DMS53 treated with DMSO at 0.1 percent for 48 hours (cell line): ENCODE data around the gene MFSD2A.
"Not testable (repeated sequence)": the region's sequence is repeated elsewhere in the genome, so short reads cannot be mapped to it uniquely, and the experiment has no call there.

Source experiments
- DNase-seq: peaks from one replicate; lab custom pipeline; 2025; ENCODE audit not compliant: unreplicated experiment; lab: John Stamatoyannopoulos, UW

MFSD2A gene

DNA sequence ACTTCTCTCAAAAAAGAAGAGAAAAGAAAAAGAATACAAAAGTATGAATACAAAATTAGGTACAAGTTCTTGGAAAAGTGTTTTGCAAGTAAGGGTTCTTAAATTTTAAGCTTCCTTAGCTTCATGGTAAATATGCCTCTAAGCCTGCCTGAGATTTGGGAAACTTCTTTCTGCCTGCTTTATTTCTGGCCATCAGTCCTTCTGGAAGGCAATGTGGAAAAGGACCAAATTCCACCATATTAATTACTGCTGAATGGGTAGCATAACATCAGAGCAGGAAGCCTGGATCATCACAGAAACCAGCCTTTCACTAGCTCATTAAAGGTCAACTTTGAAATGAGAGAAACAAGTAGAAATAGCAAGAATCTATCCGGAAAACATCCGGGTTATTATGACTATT is 46.5 kb downstream of the MFSD2A start:
- no peak for DNase-seq

DNA sequence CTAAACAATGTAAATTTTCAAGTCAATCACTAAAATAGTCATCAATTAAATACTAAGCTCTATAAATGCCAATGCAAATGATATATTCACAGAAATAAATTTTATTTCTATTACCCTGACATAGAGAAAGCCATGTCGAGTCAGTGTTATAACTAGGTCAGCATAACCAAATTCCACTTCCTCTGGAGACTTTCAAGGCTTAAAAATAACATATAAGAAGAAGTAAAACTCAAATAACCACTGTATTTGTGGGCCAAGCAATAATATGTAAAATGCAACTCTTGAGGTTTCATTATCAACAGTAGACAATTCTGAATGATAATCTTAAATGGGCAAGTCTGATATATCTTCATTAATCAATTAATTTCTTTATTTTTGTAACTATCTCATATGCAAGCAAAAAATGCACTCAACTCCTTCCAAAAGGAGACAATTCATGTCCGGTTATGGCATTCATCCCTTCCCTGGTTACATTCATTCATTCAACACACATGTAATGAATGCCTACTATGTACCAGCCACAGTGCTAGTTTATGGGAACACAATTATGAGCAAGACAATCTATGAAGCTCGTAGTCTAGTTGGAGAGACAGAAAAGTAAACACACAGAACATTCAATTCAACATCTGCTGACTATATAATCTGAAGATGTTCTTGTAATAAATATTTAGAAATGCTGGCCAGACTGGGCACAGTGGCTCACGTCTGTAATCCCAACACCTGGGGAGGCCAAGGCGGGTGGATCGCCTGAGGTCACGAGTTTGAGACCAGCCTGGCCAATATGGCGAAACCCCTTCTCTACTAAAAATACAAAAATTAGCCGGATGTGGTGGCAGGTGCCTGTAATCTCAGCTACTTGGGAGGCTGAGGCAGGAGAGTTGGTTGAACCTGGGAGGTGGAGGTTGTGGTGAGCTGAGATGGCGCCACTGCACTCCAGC is 48.5 kb downstream of the MFSD2A start:
- no peak for DNase-seq

DNA sequence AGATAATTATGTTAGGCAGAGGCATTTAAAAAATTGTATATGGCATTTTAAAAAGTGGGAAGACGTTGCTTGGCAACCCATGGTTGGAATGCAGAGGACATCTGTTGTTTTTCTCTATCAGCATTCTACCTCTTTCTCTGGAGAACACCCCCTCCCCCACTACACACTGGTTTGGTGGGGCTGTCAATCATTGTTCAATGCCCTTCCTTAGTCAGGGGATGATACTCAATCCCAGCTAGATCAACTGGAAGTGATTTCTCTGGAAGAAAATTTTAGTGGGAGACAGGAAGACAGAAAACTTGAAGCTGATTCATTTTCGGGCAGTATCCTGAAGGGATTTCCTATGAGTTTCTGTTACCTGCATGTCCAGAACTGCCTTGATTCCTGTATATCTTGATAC is 49.9 kb downstream of the MFSD2A start:
- DNase-seq = no peak

DNA sequence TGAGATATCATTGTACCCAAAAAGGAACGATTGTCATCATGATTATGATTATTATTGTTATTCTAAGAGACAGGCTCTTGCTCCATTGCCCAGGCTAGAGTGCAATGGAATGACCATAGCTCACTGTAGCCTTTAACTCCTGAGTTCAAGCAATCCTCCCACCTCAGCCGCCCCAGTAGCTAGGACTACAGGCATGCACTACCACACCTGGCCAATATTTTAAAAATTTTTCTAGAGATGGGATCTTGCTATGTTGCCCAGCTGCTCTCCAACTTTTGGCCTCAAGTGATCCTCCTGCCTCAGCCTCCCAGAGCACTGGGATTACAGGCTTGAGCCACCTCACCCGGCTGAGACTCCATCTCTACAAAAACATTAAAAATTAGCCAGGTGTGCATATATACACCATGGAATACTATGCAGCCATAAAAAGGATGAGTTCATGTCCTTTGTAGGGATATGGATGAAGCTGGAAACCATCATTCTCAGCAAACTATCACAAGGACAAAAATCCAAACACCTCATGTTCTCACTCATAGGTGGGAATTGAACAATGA is 52.6 kb downstream of the MFSD2A start:
- DNase-seq = not testable (repeated sequence)

DNA sequence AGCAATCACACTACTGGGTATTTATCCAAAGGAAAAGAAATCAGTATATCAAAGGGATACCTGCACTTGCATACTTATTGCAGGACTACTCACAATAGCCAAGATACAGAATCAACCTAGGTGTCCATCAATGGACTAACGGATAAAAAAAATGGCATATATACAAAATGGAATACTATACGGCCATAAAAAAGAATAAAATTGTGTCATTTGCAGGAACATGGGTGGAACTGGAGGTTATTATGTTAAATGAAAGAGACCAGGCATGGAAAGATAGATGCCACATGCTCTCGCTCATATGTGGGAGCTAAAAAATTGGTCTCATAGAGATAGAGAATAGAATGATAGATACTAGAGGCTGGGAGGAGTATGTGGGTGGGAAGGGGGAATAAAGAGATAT is 56.3 kb downstream of the MFSD2A start:
- DNase-seq = no peak

DNA sequence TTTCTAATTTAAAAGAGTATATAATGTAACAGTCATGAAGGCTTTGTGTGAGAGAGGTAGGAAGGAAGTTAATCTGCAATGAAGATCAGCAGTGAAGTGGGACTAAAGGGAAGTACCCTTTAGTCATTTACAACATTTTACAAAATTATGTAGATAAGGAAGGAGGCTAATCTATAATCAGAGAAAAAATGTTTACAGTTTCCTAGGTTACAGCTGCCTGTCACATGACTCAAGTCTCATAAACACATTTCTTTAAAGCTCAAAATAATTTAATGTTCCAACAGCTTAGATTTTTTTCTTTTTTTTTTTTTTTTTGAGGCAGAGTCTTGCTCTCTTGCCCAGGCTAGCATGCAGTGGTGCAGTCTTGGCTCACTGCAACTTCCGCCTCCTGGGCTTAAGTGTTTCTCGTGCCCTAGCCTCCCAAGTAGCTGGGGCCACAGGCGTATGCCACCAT is 59.3 kb downstream of the MFSD2A start:
- no peak for DNase-seq

DNA sequence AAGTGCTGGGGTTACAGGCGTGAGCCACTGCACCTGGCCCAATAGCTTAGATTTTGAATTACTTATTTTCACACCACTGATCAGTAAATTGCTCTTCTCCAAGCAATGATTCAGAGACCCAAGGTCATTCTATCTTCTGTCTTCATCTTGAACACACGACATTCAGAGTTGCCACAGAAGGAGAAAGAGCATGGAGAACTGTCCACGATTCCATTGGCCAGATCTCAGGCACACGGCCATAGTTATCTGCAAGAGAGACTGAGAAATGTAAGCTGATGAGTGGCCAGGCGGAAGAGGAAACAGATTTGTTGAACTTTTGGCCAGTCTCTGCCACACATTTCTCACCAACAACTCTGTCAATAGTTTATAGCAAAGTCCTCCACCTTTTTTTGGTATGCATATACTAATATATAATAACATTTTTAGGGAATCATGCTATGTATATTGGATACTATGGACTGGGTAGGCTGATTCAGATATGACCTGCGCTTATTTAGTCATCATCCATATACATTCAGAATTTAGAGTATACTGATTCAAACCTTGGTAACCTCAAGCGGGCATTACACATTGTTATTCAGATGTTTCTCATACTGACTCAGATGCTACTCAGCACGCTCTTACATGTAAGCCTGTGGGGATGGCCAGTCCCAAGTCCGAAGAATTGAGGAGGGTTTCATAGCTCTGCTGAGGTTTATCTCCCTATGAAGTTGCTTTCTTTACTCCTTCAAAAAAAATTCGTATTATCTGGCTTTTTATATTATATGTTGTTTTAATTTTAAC is 60.1 kb downstream of the MFSD2A start:
- DNase-seq = no peak

DNA sequence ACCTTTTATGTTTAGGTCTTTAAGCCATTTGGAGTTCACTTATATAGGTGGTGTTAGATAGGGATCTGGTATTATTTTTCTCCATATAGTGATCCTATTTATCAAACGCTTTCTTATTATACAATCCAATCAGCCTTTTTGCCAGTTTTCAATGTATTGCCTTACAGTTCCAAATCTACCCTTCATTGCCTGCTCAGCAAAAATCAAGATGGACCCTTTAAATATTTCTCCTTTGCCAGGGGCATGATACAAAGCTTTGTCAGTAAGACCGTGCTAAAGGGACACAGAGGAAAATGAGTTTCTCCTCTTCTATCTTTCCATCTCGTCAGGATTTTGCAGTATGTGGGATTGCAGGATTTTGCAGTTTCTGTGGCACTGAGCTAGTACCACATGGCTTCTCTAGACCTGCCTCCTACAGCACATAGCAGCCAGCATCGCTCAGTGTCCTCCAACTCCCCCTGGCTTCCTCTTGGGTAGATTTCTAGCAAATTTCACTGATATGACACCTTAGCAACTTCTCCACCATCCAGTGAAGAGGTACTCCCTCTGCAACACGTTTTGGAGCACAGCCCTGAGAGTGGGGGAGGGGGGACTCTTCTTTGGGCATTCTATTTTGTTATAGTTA is 63.1 kb downstream of the MFSD2A start:
- no peak for DNase-seq
